Activated CD8-positive, alpha-beta memory T cell treated with anti-CD3 and anti-CD28 coated beads for 48 hours (primary cell): ENCODE data around the gene NFIL3.

Source experiments
- DNase-seq, 3 experiments: peaks; one replicate each; pipeline ENCODE4 v3.0.0-alpha.2; 2020; ENCODE audit warnings: low read depth in 2 of 3, low spot score in 2 of 3

The NFIL3 gene

DNA sequence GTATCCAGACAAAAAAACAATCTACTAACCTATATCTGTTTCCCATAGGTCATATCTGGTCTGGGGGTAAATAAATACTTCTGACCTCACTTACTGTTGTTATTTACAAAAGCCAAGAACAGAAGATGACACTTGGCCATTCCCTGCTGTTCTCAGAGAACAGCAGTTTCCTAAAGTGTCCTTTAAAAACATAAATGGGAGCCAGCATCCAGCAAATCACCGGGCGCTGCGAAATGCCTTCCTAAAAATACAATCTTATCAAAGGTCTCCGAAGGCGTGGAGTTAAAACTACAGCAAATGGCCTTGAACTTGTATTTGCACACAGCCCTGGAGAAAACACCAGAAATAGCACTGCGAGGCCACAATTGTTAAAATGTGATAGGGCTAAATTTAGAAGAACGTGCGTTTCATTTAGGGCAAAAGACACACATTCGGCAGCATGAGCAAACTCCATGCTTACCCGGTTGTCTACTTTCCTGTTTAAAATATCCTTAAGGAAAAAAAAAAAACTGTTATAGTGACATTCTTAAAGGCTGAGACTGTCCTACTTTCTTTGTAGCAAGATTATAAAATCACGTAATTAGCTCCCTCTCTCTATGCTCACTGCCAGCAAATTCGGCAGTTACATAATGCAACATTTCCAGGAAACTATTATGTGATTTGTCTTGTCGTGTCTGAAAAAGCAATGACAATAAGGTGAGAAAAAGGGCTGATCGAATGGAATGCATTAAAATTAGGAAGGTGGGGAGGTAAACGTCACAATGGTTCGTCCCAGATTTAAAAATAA, 1.5 kb downstream of the NFIL3 start:
- DNase-seq: no peak

GRCh38 chr9:91421128-91421765, 2.4 kb downstream of the NFIL3 start:
- DNase-seq: no peak

DNA sequence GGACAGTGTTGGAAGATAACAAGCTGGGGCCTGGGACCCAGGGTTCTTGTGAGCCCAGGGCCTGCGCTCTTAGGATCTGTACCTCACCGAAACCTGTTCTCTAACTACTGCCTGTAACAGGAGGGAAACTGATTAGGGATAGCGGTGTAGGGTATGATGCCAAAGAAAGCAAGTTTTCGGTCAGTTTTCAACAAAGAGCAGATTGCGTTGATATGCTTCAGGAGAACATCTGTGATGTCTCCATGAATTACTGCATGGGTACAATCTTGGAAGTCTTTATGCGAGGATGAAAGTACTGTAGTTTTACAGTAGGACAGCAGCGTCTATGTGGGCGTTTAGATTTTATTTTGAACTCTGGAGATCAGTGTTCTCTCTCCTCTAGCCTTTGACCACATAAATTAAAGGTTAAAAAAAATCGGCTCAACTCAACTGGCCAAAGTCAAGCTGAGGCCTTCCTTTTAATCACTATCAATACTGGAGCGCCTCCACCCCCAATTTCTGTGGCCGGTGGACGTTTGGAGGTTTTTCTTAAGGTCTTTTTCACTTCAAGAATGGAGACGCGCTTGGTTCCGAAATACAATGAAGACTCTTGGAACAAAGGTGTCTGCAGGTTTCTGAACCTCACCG, 3.0 kb downstream of the NFIL3 start:
- DNase-seq: no peak

DNA sequence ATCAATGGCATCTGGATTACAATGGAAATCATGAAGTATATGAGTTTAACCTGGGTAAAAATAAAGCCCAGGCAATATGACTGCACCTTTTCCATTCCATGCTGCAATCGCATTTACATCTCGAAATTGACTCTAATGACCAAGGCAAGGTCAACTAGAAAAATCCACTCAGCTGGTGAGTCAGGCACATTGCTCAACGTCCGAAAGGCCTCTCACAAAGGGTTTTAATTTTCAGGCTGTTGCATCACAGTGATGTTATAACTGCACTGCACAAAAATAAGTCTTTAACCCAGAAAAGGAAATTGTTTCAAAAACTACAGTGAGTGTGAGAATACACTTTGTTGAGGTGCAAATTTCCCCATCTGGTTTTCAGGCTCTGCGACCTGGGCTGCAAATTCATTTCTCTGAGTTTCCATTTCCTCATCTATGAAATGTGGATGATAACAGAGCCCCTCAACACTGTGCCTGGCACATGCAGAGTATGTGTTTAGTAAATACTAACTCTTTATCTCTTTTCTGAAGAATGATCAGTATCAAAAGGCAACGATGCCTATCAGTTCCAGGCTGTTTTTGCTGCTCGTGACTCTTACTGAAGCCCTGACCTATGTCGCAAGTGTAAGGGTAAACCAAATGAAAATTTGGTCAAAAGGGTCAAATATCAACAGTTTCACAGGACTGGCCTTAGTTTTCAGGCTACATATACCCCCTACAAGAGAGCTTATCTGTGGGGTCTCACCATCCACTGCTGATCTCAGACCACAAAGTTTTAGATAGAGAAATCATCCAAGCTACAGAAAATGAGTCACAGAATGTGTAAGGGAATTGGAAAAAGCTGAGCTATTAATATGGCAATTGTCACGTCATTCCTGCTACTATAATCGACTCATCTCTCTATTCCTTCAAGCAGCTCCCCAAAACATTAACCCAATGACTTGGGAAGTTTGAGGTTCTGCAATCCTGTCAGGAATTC, 4.1 kb downstream of the NFIL3 start:
- DNase-seq: no peak

- DNase-seq: no peak
Observed at GRCh38 chr9:91418215-91418610, 5.4 kb downstream of the NFIL3 start.

DNA sequence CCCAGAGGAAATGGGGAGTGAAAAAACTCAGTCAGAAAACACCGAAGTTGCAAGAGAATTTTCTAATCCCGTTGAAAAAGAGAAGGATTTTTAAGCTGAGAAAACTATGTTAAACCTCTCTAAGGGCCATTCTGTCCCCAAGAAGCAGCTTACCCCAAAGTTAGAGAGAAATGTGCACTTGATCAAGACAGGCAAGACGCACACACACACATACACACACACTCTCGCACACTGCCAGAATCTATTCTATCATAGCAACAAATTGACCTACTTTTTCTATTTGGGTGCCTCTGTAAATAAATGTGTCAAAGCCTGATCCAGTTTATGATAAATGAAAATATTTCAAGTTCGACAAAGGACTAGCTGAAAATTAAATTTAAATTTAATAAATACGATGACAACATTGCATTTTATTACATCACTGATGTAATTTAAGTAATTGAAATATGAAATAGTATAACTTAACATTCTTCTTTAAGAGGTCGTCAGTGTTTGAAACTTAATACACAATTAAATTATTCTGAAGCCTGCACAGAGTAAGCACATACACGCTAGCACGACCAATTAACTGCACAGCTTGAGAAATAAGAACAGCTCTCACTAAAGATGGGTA, 5.9 kb downstream of the NFIL3 start:
- no peak for DNase-seq

GRCh38 chr9:91416096-91416712, 7.4 kb downstream of the NFIL3 start:
- no peak for DNase-seq

DNA sequence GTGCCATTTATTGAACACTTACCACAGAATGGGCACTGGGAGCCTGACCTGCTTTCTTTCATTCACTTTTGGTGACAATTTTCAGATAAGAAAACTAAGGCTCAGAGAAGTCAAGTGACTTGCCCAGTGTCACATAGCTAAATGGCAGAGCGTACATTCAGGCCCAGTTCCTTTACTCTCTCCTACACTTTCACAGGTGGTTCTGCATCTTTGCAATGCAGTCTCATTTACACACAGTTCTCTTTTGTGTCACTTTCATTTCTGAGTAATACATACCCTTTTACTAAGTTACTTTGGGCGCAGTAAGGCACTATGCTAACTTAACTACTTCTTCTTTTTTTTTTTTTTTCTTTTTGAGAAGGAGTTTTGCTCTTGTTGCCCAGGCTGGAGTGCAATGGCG, 8.3 kb downstream of the NFIL3 start:
- no peak for DNase-seq

DNA sequence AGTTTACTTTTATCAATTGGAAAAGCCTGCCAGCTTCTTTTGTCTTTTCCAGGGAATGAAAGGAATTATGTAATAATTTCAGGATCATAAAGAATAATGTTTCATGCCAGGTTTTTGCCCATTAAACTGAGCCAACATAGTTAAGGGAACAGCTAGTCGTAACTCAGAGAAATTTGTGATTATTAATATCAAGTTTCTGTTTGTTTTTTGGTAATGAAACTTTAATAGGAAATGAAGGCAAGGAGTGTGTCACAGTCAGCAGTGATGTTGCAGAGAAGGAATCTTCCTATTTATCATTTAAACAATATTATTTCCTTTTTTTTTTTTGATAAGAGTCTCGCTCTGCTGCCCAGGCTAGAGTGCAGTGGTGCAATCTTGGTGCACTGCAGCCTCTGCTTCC, 10.7 kb downstream of the NFIL3 start:
- no peak for DNase-seq

DNA sequence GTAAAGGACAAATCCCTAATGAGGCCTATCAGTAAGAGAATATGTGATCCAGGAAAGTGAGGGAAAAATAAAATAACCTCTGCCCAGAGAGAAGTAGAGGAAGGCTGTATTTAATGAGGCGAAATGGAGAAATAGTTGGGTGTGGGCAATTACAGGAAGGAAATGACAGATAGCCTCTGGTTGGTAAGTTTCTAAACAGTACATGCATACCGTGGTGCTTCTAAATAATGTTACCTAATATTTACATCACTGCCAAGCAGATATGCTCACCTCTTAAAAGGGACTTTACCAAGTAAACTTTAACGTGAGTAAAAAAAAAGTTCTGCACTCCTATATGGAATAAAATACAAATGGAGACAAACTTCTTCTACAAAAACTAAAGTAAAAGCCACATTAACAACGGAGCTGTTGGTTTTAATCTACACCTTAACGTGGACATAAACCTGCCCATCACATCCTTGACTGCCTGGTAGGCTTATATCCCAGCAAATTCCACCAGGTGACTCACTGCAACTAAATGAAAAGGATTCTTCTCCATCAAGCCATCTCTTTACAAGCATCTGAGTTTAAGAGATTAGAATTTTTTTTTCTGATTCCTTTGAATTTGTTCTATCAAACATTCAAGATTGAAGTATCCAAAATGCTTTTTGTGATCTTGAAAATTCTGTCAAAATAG, 12.4 kb downstream of the NFIL3 start:
- no peak for DNase-seq

GRCh38 chr9:91410161-91410560, 13.5 kb downstream of the NFIL3 start:
- DNase-seq: no peak

DNA sequence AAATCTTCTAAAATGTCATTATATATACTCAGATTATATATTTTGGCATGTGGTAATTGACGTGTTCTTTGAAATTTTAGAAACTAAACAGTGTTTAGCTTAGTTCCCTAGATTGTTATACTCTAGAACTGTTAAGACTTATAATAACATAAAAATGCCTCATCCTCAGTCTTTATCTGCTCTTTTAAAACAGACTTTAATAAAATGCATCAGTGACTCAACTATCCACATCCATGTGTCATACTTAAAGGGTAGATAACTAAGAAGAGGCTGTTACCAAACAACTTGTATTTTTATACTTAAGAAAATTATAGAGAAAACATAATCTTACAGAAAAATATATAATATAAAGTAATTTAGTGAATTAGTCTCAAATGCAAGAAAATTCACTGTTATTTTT, 15.2 kb downstream of the NFIL3 start:
- DNase-seq: no peak

GRCh38 chr9:91407580-91408318, 15.9 kb downstream of the NFIL3 start:
- no peak for DNase-seq

DNA sequence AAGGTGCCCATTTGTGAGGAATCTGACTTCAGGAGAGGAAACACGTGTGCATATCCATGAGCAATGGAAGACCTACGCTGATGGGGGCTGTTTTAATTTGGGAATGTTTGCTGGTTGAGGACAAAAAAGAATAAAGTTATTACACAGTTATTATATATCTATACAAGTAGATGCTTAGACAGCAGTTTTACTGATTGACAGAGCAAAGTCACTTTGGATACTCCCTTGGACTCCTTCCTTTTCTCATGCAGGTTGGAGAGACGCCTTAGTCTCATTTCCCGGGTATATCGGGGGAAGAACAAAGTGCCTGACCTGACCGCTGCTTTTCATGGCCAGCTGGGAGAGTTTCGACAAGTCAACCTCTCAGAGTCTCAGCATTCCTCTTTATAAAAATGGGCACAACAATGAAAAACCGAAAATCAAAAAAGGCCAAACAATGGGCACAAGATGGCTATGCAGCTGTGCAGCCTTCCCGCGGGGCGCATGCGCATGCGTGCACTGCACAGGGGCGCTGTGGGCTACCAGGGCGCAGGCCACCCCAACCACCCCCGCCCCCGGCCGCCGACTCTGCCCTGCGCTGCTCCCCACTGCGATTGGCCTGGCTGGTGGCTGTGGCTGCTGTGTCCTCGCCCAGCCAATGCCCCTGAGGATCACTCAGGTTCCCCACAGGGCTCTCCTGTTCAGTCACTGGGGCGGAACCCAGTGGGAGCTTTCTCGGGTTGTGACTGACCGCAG, 18.1 kb downstream of the NFIL3 start:
- no peak for DNase-seq

- no peak for DNase-seq
Observed at GRCh38 chr9:91403665-91404543, 19.7 kb downstream of the NFIL3 start.

DNA sequence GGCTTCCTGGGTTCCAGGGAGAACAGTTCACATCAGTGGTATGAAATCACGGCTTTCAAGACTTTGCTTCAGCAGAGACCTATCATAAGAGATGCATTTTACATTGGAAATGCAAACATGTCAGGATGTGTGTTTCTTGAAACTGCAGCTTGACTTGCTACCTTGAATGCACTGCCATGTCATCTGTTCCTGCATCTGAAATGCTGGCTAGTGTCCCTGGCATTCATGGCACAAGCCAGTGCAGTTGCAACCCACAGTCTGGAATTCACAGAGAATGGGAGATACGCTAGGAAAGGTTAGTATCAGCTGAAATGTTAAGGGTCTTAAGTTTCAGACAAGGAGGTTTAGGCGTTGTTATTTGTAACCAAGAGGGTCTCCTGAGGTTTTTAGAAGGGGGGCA, 24.7 kb downstream of the NFIL3 start:
- no peak for DNase-seq
